Lung (tissue), 12 donors: ENCODE measurements around the gene PSD. TPM values are rescaled to one million over a fixed set of nuclear protein-coding genes. Genes with fewer than 3 reads are reported as not detected.

ENCODE experiments used
- ATAC-seq: fragments of 200-7000 bp; cut with Tn5 transposase; one replicate; pipeline ENCODE4 v1.9.1; 2020; ENCODE audit warnings: moderate number of reproducible peaks; ENCODE audit not compliant: insufficient read depth, low FRiP score
- DNase-seq, 3 donors: peaks; one replicate each; pipeline ENCODE4 v3.0.0-alpha.2; 2013 to 2017
- H3K27ac ChIP-seq, 2 donors: one replicate each; pipeline ENCODE4 v1.5.1; 2013; ENCODE audit warnings: mild to moderate bottlenecking in 2 of 2, moderate library complexity in 2 of 2, control low read depth in 1 of 2, inconsistent platforms in 1 of 2, low read depth in 1 of 2, low read length in 1 of 2
- H3K27me3 ChIP-seq, 3 donors: one replicate each; pipeline ENCODE4 v1.5.1; 2013; ENCODE audit warnings: low read length in 2 of 3; ENCODE audit not compliant: control insufficient read depth in 3 of 3, insufficient read depth in 3 of 3
- H3K36me3 ChIP-seq, 4 donors: one replicate each; pipeline ENCODE4 v1.5.1; 2013; ENCODE audit warnings: low read length in 4 of 4, mild to moderate bottlenecking in 1 of 4, moderate library complexity in 1 of 4; ENCODE audit not compliant: control insufficient read depth in 4 of 4, insufficient read depth in 4 of 4
- H3K4me1 ChIP-seq, 5 donors: one replicate each; pipeline ENCODE4 v1.5.1; 2013; ENCODE audit warnings: low read length in 5 of 5, mild to moderate bottlenecking in 2 of 5, moderate library complexity in 1 of 5; ENCODE audit not compliant: control insufficient read depth in 5 of 5, insufficient read depth in 5 of 5
- H3K4me3 ChIP-seq: one replicate; pipeline ENCODE4 v1.5.1; 2013; ENCODE audit warnings: mild to moderate bottlenecking, control low read depth, moderate library complexity
- H3K9ac ChIP-seq, 2 donors: one replicate each; pipeline ENCODE4 v1.5.1; 2013; ENCODE audit warnings: low read length in 2 of 2, control low read depth in 1 of 2; ENCODE audit not compliant: insufficient read depth in 1 of 2
- H3K9me3 ChIP-seq, 4 donors: one replicate each; pipeline ENCODE4 v1.5.1; 2013; ENCODE audit warnings: low read length in 3 of 4, mild to moderate bottlenecking in 1 of 4, moderate library complexity in 1 of 4; ENCODE audit not compliant: control insufficient read depth in 4 of 4, insufficient read depth in 3 of 4
- WGBS, 2 donors: extraction: QIAGEN DNeasy Blood & Tissue Kit; methylation state at CpG; one replicate each; pipeline ENCODE4 v1.1.7; 2013; 5-methylcytosine and 5-hydroxymethylcytosine counted together
- polyA plus RNA-seq, 2 donors: library from polyadenylated mRNA; stranded (reverse); fragments of 200-250 nt; gene quantifications; one replicate each; pipeline ENCODE4 v1.2.1, GENCODE V29; 2013
- total RNA-seq, 2 donors: library from RNA; depleted of rRNA in 1 of 2; stranded (reverse); fragments of >200 nt in 1 of 2; gene quantifications; one replicate each; pipeline ENCODE4 v1.2.1, GENCODE V29; 2014 to 2021
- TF ChIP-seq, protein P1 (sequence below): IDR thresholded peaks from 2 replicates; pipeline ENCODE4 v1.5.1; 2012; ENCODE audit warnings: mild to moderate bottlenecking; ENCODE audit errors: control extremely low read depth, extremely low read depth
- donor health status: control.
- donor health status: control.
- donor health status: Bipolar disorder and iron deficiency.
- donor health status: healthy.
- donor health status: DM: yes; HTN: yes; CAD: no.

The PSD gene
- total and polyA plus RNA-seq, 4 donors = 1.1 to 5.3 (median 3.2) TPM

DNA sequence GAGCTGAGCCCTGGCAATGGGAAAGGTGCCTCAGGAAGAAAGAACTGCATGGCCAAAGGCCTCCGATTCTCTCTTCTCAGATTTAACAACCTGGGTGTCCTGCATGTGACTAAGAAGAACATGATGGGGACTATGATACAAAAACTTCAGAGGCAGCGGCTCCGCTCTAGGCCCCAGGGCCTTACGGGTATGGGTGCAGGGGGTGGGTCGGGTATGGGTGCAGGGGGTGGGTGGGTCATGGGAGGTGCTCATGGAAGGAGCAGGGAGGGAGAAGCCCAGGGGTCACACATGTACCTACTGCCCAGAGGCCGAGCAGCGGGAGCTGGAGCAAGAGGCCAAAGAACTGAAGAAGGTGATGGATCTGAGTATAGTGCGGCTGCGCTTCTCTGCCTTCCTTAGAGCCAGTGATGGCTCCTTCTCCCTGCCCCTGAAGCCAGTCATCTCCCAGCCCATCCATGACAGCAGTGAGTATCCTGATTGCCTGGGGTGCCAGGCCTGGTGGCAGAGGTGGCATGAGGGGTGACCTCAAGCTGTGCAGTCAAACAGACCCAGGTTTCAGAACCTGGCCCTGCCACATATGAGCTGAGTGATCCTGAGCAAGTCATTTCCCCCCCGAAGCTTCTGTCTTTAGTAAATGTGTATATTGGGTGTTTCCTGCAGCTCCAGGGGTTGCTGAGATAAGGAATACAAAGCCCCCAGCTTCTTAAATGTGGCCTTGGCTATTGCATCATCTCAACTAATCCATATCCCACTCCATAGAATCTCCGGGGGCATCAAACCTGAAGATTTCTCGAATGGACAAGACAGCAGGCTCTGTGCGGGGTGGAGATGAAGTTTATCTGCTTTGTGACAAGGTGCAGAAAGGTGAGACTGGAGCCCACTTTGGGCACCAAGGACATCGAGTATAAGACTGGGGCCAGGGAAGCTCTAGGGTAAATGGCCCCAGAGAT is 21.1 kb downstream of the PSD start:
- DNase-seq (peak in 1 of 3 donors; percentile 7), ATAC-seq (no peak)
- Histone ChIP-seq H3K36me3 (peaks cover 0 to 31% (median 4%) of the 10 kb centered on the region in 4 donors), H3K4me1 (peaks cover 0 to 19% (median 14%) of the 10 kb centered on the region in 5 donors), H3K9me3 (no peaks in the 10 kb centered on the region), H3K9ac (no peak overlapping the region), H3K27me3 (peaks cover 0 to 1% (median 0%) of the 10 kb centered on the region in 3 donors), H3K27ac (no peak overlapping the region), H3K4me3 (no peak overlapping the region)
- WGBS, 2 donors = 93 to 98% methylated on average over 14 of the region's 14 CpGs
- TF ChIP-seq, protein P1, sequence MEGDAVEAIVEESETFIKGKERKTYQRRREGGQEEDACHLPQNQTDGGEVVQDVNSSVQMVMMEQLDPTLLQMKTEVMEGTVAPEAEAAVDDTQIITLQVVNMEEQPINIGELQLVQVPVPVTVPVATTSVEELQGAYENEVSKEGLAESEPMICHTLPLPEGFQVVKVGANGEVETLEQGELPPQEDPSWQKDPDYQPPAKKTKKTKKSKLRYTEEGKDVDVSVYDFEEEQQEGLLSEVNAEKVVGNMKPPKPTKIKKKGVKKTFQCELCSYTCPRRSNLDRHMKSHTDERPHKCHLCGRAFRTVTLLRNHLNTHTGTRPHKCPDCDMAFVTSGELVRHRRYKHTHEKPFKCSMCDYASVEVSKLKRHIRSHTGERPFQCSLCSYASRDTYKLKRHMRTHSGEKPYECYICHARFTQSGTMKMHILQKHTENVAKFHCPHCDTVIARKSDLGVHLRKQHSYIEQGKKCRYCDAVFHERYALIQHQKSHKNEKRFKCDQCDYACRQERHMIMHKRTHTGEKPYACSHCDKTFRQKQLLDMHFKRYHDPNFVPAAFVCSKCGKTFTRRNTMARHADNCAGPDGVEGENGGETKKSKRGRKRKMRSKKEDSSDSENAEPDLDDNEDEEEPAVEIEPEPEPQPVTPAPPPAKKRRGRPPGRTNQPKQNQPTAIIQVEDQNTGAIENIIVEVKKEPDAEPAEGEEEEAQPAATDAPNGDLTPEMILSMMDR = no peak

DNA sequence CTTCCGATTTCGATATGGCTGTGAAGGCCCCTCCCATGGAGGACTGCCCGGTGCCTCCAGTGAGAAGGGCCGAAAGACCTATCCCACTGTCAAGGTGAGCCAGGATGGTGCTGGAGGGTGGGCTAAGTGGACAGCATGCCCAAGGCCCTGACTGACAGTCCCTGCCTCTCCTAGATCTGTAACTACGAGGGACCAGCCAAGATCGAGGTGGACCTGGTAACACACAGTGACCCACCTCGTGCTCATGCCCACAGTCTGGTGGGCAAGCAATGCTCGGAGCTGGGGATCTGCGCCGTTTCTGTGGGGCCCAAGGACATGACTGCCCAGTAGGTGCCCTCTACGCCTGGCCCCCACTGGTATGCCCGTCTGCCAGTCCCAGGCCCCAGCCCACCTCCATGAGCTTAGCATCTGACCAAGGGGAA is 21.8 kb downstream of the PSD start:
- WGBS, 2 donors = 90 to 91% methylated on average over 12 of the region's 12 CpGs
- Histone ChIP-seq H3K9me3 (no peaks in the 10 kb centered on the region), H3K9ac (no peak overlapping the region), H3K4me3 (no peak overlapping the region), H3K27me3 (peaks cover 0 to 5% (median 0%) of the 10 kb centered on the region in 3 donors), H3K4me1 (peaks cover 0 to 19% (median 14%) of the 10 kb centered on the region in 5 donors), H3K36me3 (peaks cover 0 to 24% (median 4%) of the 10 kb centered on the region in 4 donors), H3K27ac (peak overlapping the region in 1 of 2 donors; percentile 99)
- TF ChIP-seq, protein P1 = no peak
- ATAC-seq (no peak), DNase-seq (peak in 1 of 3 donors; percentile 9)

DNA sequence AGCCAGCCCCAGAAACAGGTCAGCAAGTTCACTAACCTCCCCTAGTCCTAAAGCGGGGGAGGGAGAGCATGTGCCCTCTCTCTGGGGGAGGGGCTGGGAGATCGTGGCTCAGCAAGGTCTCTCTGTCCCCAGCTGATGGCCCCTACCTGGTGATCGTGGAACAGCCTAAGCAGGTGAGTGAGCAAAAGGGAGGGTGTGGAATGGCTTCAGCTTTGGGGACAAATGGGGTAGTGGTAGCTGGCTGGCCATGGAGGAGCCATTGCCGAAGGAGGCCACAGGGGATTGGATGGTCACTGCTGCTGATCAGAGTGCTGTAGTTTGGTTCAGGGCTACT is 22.3 kb downstream of the PSD start:
- ATAC-seq = no peak
- peaks cover 0 to 19% (median 14%) of the 10 kb centered on the region in 5 donors for H3K4me1 ChIP-seq
- WGBS, 2 donors = 58 to 64% methylated on average over 4 of the region's 4 CpGs

More for the DNA sequence above, 22.3 kb downstream of the PSD start:
- no peak for DNase-seq
- Histone ChIP-seq H3K27me3 (peaks cover 0 to 5% (median 0%) of the 10 kb centered on the region in 3 donors), H3K36me3 (peaks cover 0 to 20% (median 1%) of the 10 kb centered on the region in 4 donors), H3K27ac (peak overlapping the region in 1 of 2 donors; percentile 99), H3K9me3 (no peaks in the 10 kb centered on the region), H3K4me3 (peak overlapping the region; percentile 78), H3K9ac (peak overlapping the region in 1 of 2 donors; percentile 50)
- TF ChIP-seq, protein P1 = no peak
